Fibroblast of lung (primary cell): ENCODE measurements around the gene COL24A1. TPM values are rescaled to one million over a fixed set of nuclear protein-coding genes. Genes with fewer than 3 reads are reported as not detected.
A peak's percentile ranks its signal among the peaks of the same experiment; 100 is the strongest.

ENCODE experiments used
- DNase-seq, 2 donors: peaks; one replicate each; pipeline versions ENCODE4 v3.0.0 to v3.0.0-alpha.2; 2010; ENCODE audit warnings: low read depth in 2 of 2
- H2AFZ ChIP-seq: 2 replicates; pipeline ENCODE4 v1.5.1; 2012; ENCODE audit warnings: low read length, control low read depth, inconsistent platforms
- H3K27ac ChIP-seq: 2 replicates; pipeline ENCODE4 v1.5.1; 2011; ENCODE audit warnings: low read length, control low read depth; ENCODE audit not compliant: insufficient read depth
- H3K27me3 ChIP-seq: 2 replicates; pipeline ENCODE4 v1.5.1; 2011; ENCODE audit warnings: mild to moderate bottlenecking, low read length; ENCODE audit not compliant: control insufficient read depth, insufficient read depth
- H3K36me3 ChIP-seq: 2 replicates; pipeline ENCODE4 v1.5.1; 2011; ENCODE audit warnings: low read length; ENCODE audit not compliant: control insufficient read depth, insufficient read depth
- H3K4me1 ChIP-seq: 2 replicates; pipeline ENCODE4 v1.5.1; 2011; ENCODE audit warnings: low read length; ENCODE audit not compliant: control insufficient read depth, insufficient read depth; ENCODE audit errors: extremely low read depth
- H3K4me2 ChIP-seq: 2 replicates; pipeline ENCODE4 v1.5.1; 2011; ENCODE audit warnings: low read length, control low read depth; ENCODE audit not compliant: insufficient read depth; ENCODE audit errors: extremely low read depth
- H3K4me3 ChIP-seq, 4 experiments: fragments of 200-600 bp in 1 of 4; sonication (generic) in 1 of 4; replicated peaks in 1 of 4; 2 replicates each; pipeline ENCODE4 v1.5.1; 2011 to 2016; ENCODE audit warnings: low read length in 4 of 4, low read depth in 3 of 4, mild to moderate bottlenecking in 3 of 4, control low read depth in 2 of 4, inconsistent platforms in 1 of 4, mixed read lengths in 1 of 4; ENCODE audit not compliant: insufficient read depth in 1 of 4; ENCODE audit errors: control extremely low read depth in 1 of 4
- H3K79me2 ChIP-seq: 2 replicates; pipeline ENCODE4 v1.5.1; 2012; ENCODE audit warnings: mild to moderate bottlenecking, low read length, inconsistent platforms; ENCODE audit not compliant: control insufficient read depth, insufficient read depth
- H3K9ac ChIP-seq: 2 replicates; pipeline ENCODE4 v1.5.1; 2011; ENCODE audit warnings: mild to moderate bottlenecking, low read length, control low read depth; ENCODE audit not compliant: insufficient read depth
- H3K9me3 ChIP-seq: 2 replicates; pipeline ENCODE4 v1.5.1; 2012; ENCODE audit warnings: low read depth, low read length; ENCODE audit not compliant: control insufficient read depth, insufficient read depth
- H4K20me1 ChIP-seq: 2 replicates; pipeline ENCODE4 v1.5.1; 2011; ENCODE audit warnings: low read length; ENCODE audit not compliant: control insufficient read depth, insufficient read depth; ENCODE audit errors: extremely low read depth
- CTCF ChIP-seq, 2 donors: IDR thresholded peaks in 1 of 2; conservative IDR thresholded peaks in 1 of 2; 1 replicate in 1 of 2; 2 replicates in 1 of 2; pipeline ENCODE4 v1.5.1; 2011 to 2012; ENCODE audit warnings: low read length in 2 of 2, control low read depth in 1 of 2, inconsistent platforms in 1 of 2, low read depth in 1 of 2, mild to moderate bottlenecking in 1 of 2
- EZH2 ChIP-seq: IDR thresholded peaks from 2 replicates; pipeline ENCODE4 v1.5.1; 2012; ENCODE audit warnings: low read length, control low read depth, mild to moderate bottlenecking; ENCODE audit errors: missing control alignments
- polyA plus RNA-seq, 2 donors: library from polyadenylated mRNA; depleted of rRNA in 1 of 2; stranded (reverse) in 1 of 2; unstranded in 1 of 2; fragments of >200 nt; gene quantifications; 2 replicates each; pipeline ENCODE4 v1.2.1, GENCODE V29; 2011 to 2012; ENCODE audit warnings: missing spikeins in 1 of 2
- total RNA-seq: library from RNA; depleted of rRNA; stranded (reverse); fragments of >200 nt; gene quantifications from 2 replicates; pipeline ENCODE4 v1.2.1, GENCODE V29; 2014

Gene COL24A1
- total and polyA plus RNA-seq, 2 donors (not counting 1 experiment from before 2014, with no cell fraction given), result 0.31 to 3.3 TPM

- Histone ChIP-seq H3K4me2 (no peak overlapping the region), H3K27ac (no peak overlapping the region), H3K4me3 (no peak overlapping the region), H4K20me1 (no peaks in the 10 kb centered on the region), H2AFZ (no peak overlapping the region), H3K4me1 (no peaks in the 10 kb centered on the region), H3K9me3 (no peaks in the 10 kb centered on the region), H3K27me3 (no peaks in the 10 kb centered on the region), H3K9ac (no peak overlapping the region), H3K79me2 (no peaks in the 10 kb centered on the region), H3K36me3 (no peaks in the 10 kb centered on the region)
- no peak for TF ChIP-seq EZH2
- DNase-seq, result peak in 1 of 2 donors; percentile 55
Observed at GRCh38 chr1:85934516-85934915, 222.1 kb downstream of the COL24A1 start.

- TF ChIP-seq EZH2 (no peak), CTCF (conservative IDR thresholded peaks at IDR 0.05 in 1 of 2, IDR thresholded peaks at IDR 0.05 in 1 of 2; ENCODE audit: low read depth in 1 of 2, low read length in 2 of 2) (no peak)
- no peaks in the 10 kb centered on the region for H3K27me3 ChIP-seq
- no peaks in the 10 kb centered on the region for H3K9me3 ChIP-seq
- no peak overlapping the region for H3K9ac ChIP-seq
- H3K4me1 ChIP-seq, result no peaks in the 10 kb centered on the region
- H2AFZ ChIP-seq, result no peak overlapping the region
- no peak overlapping the region for H3K27ac ChIP-seq
- no peaks in the 10 kb centered on the region for H4K20me1 ChIP-seq
- H3K4me2 ChIP-seq, result no peak overlapping the region
- DNase-seq, result peak; percentile 50 to 86
- no peaks in the 10 kb centered on the region for H3K79me2 ChIP-seq
- no peaks in the 10 kb centered on the region for H3K36me3 ChIP-seq
- no peak overlapping the region for H3K4me3 ChIP-seq
Observed at GRCh38 chr1:85933961-85934360, 222.6 kb downstream of the COL24A1 start.

GRCh38 chr1:85911742-85912141 is 244.8 kb downstream of the COL24A1 start:
- Histone ChIP-seq H2AFZ (no peak overlapping the region), H3K36me3 (no peaks in the 10 kb centered on the region), H3K4me2 (no peak overlapping the region), H3K4me1 (no peaks in the 10 kb centered on the region), H3K27ac (no peak overlapping the region), H3K4me3 (no peak overlapping the region), H3K79me2 (no peaks in the 10 kb centered on the region), H3K9me3 (no peaks in the 10 kb centered on the region), H3K9ac (no peak overlapping the region), H4K20me1 (no peaks in the 10 kb centered on the region), H3K27me3 (no peaks in the 10 kb centered on the region)
- no peak for TF ChIP-seq EZH2
- peak; percentile 31 to 51 for TF ChIP-seq CTCF (conservative IDR thresholded peaks at IDR 0.05 in 1 of 2, IDR thresholded peaks at IDR 0.05 in 1 of 2; ENCODE audit: low read depth in 1 of 2, low read length in 2 of 2)
- DNase-seq, result peak in 1 of 2 donors; percentile 14
